Mammary epithelial cell (primary cell): ENCODE measurements around the gene TSHB.
A peak's percentile ranks its signal among the peaks of the same experiment; 100 is the strongest.

Source experiments
- EZH2 ChIP-seq: IDR thresholded peaks from 2 replicates; pipeline ENCODE4 v1.6.1; 2012; ENCODE audit warnings: low read length, inconsistent platforms, borderline replicate concordance
- TF ChIP-seq, protein P1 (sequence below), 2 donors: IDR thresholded peaks in 1 of 2; conservative IDR thresholded peaks in 1 of 2; 2 replicates each; pipeline ENCODE4 v1.5.1; 2011 to 2012; ENCODE audit warnings: inconsistent platforms in 2 of 2, low read length in 2 of 2, mild to moderate bottlenecking in 2 of 2, control low read depth in 1 of 2, low read depth in 1 of 2; ENCODE audit not compliant: insufficient read depth in 1 of 2; ENCODE audit errors: extremely low read depth in 1 of 2

GRCh38 chr1:115052454-115053083, 22.9 kb downstream of the TSHB start:
- TF ChIP-seq, protein P1, sequence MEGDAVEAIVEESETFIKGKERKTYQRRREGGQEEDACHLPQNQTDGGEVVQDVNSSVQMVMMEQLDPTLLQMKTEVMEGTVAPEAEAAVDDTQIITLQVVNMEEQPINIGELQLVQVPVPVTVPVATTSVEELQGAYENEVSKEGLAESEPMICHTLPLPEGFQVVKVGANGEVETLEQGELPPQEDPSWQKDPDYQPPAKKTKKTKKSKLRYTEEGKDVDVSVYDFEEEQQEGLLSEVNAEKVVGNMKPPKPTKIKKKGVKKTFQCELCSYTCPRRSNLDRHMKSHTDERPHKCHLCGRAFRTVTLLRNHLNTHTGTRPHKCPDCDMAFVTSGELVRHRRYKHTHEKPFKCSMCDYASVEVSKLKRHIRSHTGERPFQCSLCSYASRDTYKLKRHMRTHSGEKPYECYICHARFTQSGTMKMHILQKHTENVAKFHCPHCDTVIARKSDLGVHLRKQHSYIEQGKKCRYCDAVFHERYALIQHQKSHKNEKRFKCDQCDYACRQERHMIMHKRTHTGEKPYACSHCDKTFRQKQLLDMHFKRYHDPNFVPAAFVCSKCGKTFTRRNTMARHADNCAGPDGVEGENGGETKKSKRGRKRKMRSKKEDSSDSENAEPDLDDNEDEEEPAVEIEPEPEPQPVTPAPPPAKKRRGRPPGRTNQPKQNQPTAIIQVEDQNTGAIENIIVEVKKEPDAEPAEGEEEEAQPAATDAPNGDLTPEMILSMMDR (conservative IDR thresholded peaks at IDR 0.05 in 1 of 2, IDR thresholded peaks at IDR 0.05 in 1 of 2; ENCODE audit: extremely low read depth in 1 of 2, insufficient read depth in 1 of 2, low read depth in 1 of 2, low read length in 2 of 2), result peak; percentile 87 to 94
- TF ChIP-seq EZH2, result no peak
